Daoy (cell line): ENCODE measurements around the gene RRP9. TPM values are rescaled to one million over a fixed set of nuclear protein-coding genes. Genes with fewer than 3 reads are reported as not detected.
A peak's percentile ranks its signal among the peaks of the same experiment; 100 is the strongest.
"Not testable (repeated sequence)": the region's sequence is repeated elsewhere in the genome, so short reads cannot be mapped to it uniquely, and the experiment has no call there.

ENCODE experiments used
- DNase-seq: peaks from one replicate; pipeline ENCODE4 v3.0.0-alpha.2; 2015; ENCODE audit warnings: low read depth
- total RNA-seq: library from RNA; depleted of rRNA; stranded (reverse); fragments of >200 nt; shearing (Covaris generic); gene quantifications from 2 replicates; pipeline ENCODE4 v1.2.3, GENCODE V29; 2014; rRNA removed

The RRP9 gene
- total RNA-seq = 69.3 and 71.7 TPM in 2 replicates

GRCh38 chr3:51941798-51942602, at the start of gene RRP9, which contains the start of gene PARP3:
RRP9 (minus strand) TSS chr3:51941904; CDS start chr3:51941867, 37 bp downstream.
PARP3 (plus strand) TSS chr3:51942363; CDS start chr3:51943356, 993 bp downstream.
- DNase-seq = peak; percentile 99

- DNase-seq = not testable (repeated sequence)
Observed at GRCh38 chr3:51990501-51990971, 48.8 kb upstream of the RRP9 start.

GRCh38 chr3:51988286-51989146, 46.8 kb upstream of the RRP9 start:
- DNase-seq = no peak

- no peak for DNase-seq
Observed at GRCh38 chr3:51987568-51987967, 45.9 kb upstream of the RRP9 start.

GRCh38 chr3:51986010-51986947, 44.6 kb upstream of the RRP9 start:
- DNase-seq = no peak

- no peak for DNase-seq
Observed at GRCh38 chr3:51985063-51985462, 43.4 kb upstream of the RRP9 start.

GRCh38 chr3:51984269-51984647, 42.6 kb upstream of the RRP9 start:
- DNase-seq = no peak

GRCh38 chr3:51983578-51984268, 42.0 kb upstream of the RRP9 start:
- no peak for DNase-seq

- peak; percentile 86 for DNase-seq
Observed at GRCh38 chr3:51982838-51983577, 41.3 kb upstream of the RRP9 start, which contains the start of gene ACY1. ACY1 (plus strand) TSS chr3:51983535; CDS start chr3:51984065, 530 bp downstream.

- DNase-seq = peak; percentile 62
Observed at GRCh38 chr3:51982352-51982837, 40.7 kb upstream of the RRP9 start.

GRCh38 chr3:51980253-51980652, 38.5 kb upstream of the RRP9 start:
- no peak for DNase-seq

GRCh38 chr3:51978143-51978502, 36.4 kb upstream of the RRP9 start:
- DNase-seq = no peak

- DNase-seq = no peak
Observed at GRCh38 chr3:51977446-51978142, 35.9 kb upstream of the RRP9 start.

GRCh38 chr3:51975852-51976549, 34.3 kb upstream of the RRP9 start:
- DNase-seq = peak; percentile 36

- DNase-seq = peak; percentile 76
Observed at GRCh38 chr3:51974963-51975851, 33.5 kb upstream of the RRP9 start, which contains the start of gene ABHD14A. ABHD14A (plus strand) TSS chr3:51975064; CDS start chr3:51975136, 72 bp downstream.

GRCh38 chr3:51974277-51974962, 32.7 kb upstream of the RRP9 start:
- DNase-seq = no peak

- DNase-seq = no peak
Observed at GRCh38 chr3:51971350-51971749, 29.6 kb upstream of the RRP9 start.
